Smooth muscle cell (in vitro differentiated cells): ENCODE data around the gene ZP1. TPM values are rescaled to one million over a fixed set of nuclear protein-coding genes. Genes with fewer than 3 reads are reported as not detected.

Experiments
- DNase-seq: peaks from one replicate; lab custom pipeline; 2025; ENCODE audit not compliant: unreplicated experiment; lab: John Stamatoyannopoulos, UW
- H2AFZ ChIP-seq: fragments of 200-600 bp; sonication (generic); 2 replicates; pipeline ENCODE4 v1.6.0; 2016; ENCODE audit warnings: antibody characterized with exemption, low read depth, mild to moderate bottlenecking
- H3F3A ChIP-seq: fragments of 200-600 bp; sonication (generic); 2 replicates; pipeline ENCODE4 v1.6.0; 2017; ENCODE audit warnings: antibody characterized with exemption, low read depth
- H3K27ac ChIP-seq: fragments of 200-600 bp; sonication (generic); 2 replicates; pipeline ENCODE4 v1.5.1; 2016; ENCODE audit warnings: low read depth, mild to moderate bottlenecking
- H3K27me3 ChIP-seq: fragments of 200-600 bp; sonication (generic); 2 replicates; pipeline ENCODE4 v1.6.1; 2016; ENCODE audit warnings: low read depth, mild to moderate bottlenecking
- H3K36me3 ChIP-seq: fragments of 200-600 bp; sonication (generic); 2 replicates; pipeline ENCODE4 v1.5.1; 2016; ENCODE audit warnings: low read depth
- H3K4me1 ChIP-seq: fragments of 200-600 bp; sonication (generic); 2 replicates; pipeline ENCODE4 v1.5.1; 2016; ENCODE audit warnings: low read depth
- H3K4me2 ChIP-seq: fragments of 200-600 bp; sonication (generic); 2 replicates; pipeline ENCODE4 v1.6.0; 2016; ENCODE audit warnings: mild to moderate bottlenecking
- H3K4me3 ChIP-seq: fragments of 200-600 bp; sonication (generic); 2 replicates; pipeline ENCODE4 v1.5.1; 2016; ENCODE audit warnings: mild to moderate bottlenecking
- H3K79me2 ChIP-seq: fragments of 200-600 bp; sonication (generic); 2 replicates; pipeline ENCODE4 v1.6.0; 2016; ENCODE audit warnings: low read depth, mild to moderate bottlenecking
- H3K9ac ChIP-seq: fragments of 200-600 bp; sonication (generic); 2 replicates; pipeline ENCODE4 v1.6.0; 2016; ENCODE audit warnings: low read depth
- H3K9me3 ChIP-seq: fragments of 200-600 bp; sonication (generic); replicated peaks from 2 replicates; pipeline ENCODE4 v1.5.1; 2016; ENCODE audit warnings: low read depth
- H4K20me1 ChIP-seq: fragments of 200-600 bp; sonication (generic); 2 replicates; pipeline ENCODE4 v1.6.0; 2016; ENCODE audit warnings: low read depth
- WGBS: methylation state at CpG from one replicate; pipeline ENCODE4 v1.1.7; 2016; ENCODE audit warnings: low lambda C conversion rate; 5-methylcytosine and 5-hydroxymethylcytosine counted together
- polyA plus RNA-seq: library from polyadenylated mRNA; unstranded; fragments of >200 nt; fragmentation: Nextera tagmentation; extraction: Ambion mirVana; gene quantifications from 2 replicates; pipeline ENCODE4 v1.2.1, GENCODE V29; 2016
- total RNA-seq: library from RNA; depleted of rRNA; stranded (reverse); fragments of >200 nt; gene quantifications from 2 replicates; pipeline ENCODE4 v1.2.3, GENCODE V29; 2014
- TF ChIP-seq, protein P1 (sequence below): fragments of 200-600 bp; sonication (generic); IDR thresholded peaks from 2 replicates; pipeline ENCODE4 v1.5.1; 2017; ENCODE audit warnings: borderline replicate concordance, mild to moderate bottlenecking, antibody characterized with exemption; ENCODE audit not compliant: insufficient read depth, poor library complexity, severe bottlenecking

ZP1 gene
- total and polyA plus RNA-seq, 2 experiments from 2014 or later = 0.94 to 2.9 TPM

DNA sequence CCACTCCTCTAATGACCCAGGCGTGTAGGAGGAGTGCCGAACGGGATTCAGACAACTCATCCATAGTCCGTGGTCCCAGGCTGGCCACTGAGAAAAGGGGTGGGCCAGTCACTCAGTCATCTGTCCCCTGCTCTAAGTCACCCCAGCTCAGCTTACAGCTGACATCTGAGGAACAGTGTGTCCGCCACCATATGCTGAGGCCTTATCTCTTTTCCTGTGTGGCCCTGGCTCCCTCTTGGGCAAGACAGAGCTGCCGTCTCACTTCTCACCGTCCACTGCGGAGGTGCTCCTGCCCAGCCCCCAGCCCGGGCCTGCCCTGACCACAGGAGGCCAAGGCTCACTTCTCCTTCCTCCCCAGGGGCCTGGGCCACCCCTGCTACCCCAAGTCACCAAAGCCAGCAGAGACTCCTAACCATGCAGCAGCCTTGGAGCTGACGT is 18.6 kb upstream of the ZP1 start:
- H3K4me1 ChIP-seq = peaks cover 10% of the 10 kb centered on the region
- no peak for DNase-seq
- no peaks in the 10 kb centered on the region for H3K9me3 ChIP-seq
- no peak overlapping the region for H3K27ac ChIP-seq
- TF ChIP-seq, protein P1, sequence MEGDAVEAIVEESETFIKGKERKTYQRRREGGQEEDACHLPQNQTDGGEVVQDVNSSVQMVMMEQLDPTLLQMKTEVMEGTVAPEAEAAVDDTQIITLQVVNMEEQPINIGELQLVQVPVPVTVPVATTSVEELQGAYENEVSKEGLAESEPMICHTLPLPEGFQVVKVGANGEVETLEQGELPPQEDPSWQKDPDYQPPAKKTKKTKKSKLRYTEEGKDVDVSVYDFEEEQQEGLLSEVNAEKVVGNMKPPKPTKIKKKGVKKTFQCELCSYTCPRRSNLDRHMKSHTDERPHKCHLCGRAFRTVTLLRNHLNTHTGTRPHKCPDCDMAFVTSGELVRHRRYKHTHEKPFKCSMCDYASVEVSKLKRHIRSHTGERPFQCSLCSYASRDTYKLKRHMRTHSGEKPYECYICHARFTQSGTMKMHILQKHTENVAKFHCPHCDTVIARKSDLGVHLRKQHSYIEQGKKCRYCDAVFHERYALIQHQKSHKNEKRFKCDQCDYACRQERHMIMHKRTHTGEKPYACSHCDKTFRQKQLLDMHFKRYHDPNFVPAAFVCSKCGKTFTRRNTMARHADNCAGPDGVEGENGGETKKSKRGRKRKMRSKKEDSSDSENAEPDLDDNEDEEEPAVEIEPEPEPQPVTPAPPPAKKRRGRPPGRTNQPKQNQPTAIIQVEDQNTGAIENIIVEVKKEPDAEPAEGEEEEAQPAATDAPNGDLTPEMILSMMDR = no peak
- H2AFZ ChIP-seq = no peak overlapping the region
- no peaks in the 10 kb centered on the region for H3F3A ChIP-seq
- H3K9ac ChIP-seq = no peak overlapping the region
- H3K36me3 ChIP-seq = no peaks in the 10 kb centered on the region
- H3K4me2 ChIP-seq = no peak overlapping the region
- H3K27me3 ChIP-seq = peaks cover 5% of the 10 kb centered on the region
- no peaks in the 10 kb centered on the region for H4K20me1 ChIP-seq
- no peak overlapping the region for H3K4me3 ChIP-seq
- 86% methylated on average over 7 of the region's 10 CpGs for WGBS
- peaks cover 7% of the 10 kb centered on the region for H3K79me2 ChIP-seq

DNA sequence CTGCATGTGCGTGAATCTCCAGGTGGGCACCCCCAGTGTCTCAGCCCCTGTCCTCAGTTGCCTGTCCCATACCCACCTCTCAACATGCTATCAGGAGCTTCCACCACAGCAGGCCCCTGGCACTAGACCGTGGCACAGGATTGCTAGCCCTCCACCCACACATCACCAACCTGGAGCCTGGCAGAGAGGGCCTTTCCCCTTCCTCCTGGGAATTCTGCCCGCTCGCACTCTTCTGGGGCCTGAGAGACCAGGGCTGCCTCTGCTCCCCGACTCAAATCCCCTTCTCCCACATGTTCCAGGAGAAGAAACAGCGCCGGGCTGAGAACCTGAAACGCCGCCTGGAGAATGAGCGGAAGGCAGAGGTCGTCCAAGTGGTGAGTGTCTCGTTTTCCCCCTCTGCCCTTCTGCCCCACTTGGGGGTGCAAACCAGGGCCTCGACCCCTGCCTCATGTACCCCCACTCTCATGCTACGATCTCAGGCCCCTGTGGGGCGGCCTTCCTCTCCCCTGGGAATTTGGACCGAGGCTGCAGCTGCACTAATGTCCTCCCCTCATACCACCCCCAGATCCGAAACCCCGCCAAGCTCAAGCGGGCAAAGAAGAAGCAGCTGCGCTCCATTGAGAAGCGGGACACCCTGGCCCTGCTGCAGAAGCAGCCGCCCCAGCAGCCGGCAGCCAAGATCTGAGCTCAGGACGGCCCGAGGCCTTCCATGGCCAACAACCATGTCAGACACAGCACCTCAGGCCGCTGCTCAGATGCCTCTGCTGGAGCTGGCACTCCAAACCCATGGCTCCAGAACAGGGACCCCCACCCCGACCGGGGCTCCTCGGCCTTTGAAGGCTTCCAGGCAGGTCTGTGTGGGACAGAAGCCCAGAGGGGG is 17.5 kb upstream of the ZP1 start:
- no peak overlapping the region for H3K4me3 ChIP-seq
- H2AFZ ChIP-seq = no peak overlapping the region
- H3K79me2 ChIP-seq = peaks cover 4% of the 10 kb centered on the region
- no peak overlapping the region for H3K9ac ChIP-seq
- DNase-seq = no peak
- H3F3A ChIP-seq = no peaks in the 10 kb centered on the region
- H3K4me2 ChIP-seq = no peak overlapping the region
- H4K20me1 ChIP-seq = no peaks in the 10 kb centered on the region
- H3K36me3 ChIP-seq = no peaks in the 10 kb centered on the region
- 97% methylated on average over 29 of the region's 29 CpGs for WGBS
- H3K27me3 ChIP-seq = peaks cover 5% of the 10 kb centered on the region
- no peaks in the 10 kb centered on the region for H3K4me1 ChIP-seq
- TF ChIP-seq, protein P1 = no peak
- no peaks in the 10 kb centered on the region for H3K9me3 ChIP-seq
- no peak overlapping the region for H3K27ac ChIP-seq

DNA sequence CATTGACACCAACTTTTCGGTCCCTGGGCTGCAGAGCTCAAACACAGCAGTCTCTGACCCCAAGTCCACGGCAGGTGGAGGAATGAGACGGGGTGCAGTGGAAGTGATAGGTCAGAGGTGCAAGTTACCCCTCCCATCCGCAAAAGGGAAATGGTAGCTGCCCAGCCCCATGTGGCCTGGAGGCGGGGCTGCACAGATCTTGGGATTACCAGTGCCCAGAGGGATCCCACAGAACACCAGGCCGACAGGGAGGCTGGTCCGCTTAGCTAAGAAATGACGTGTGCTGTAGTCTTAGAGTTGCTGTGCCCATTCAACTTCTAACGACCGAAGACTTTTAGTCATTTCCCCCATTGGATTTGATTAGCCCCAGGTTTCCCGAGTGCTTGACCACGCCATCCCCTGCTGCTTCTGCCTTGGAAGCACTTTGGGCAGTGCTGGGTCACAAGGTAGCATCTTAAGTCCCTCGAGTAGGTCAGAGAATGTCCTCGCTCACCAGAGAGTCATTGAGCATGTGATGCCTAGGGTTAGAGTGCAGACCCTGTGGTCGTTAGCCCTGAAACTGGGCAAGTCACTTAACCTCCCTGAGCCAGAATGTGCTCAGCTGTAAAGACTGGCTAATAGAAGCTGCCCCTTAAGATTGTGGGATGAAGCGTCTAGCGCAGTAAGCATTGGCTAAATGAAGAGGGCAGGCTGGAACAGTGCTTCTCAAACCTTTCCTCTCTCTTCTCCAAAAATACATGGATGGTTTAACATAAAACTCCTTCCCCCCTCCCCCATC is 15.8 kb upstream of the ZP1 start:
- H3F3A ChIP-seq = no peaks in the 10 kb centered on the region
- no peaks in the 10 kb centered on the region for H3K9me3 ChIP-seq
- 90% methylated on average over 17 of the region's 17 CpGs for WGBS
- no peak overlapping the region for H3K4me3 ChIP-seq
- no peaks in the 10 kb centered on the region for H4K20me1 ChIP-seq
- H2AFZ ChIP-seq = no peak overlapping the region
- TF ChIP-seq, protein P1 = no peak
- no peak overlapping the region for H3K4me2 ChIP-seq
- no peak for DNase-seq
- H3K4me1 ChIP-seq = no peaks in the 10 kb centered on the region
- H3K79me2 ChIP-seq = no peaks in the 10 kb centered on the region
- no peak overlapping the region for H3K27ac ChIP-seq
- H3K27me3 ChIP-seq = peaks cover 5% of the 10 kb centered on the region
- no peaks in the 10 kb centered on the region for H3K36me3 ChIP-seq
- no peak overlapping the region for H3K9ac ChIP-seq
